Mucosa of rectum (tissue), 2 donors: ENCODE data around the gene MEGF11.
"Not testable (repeated sequence)": the region's sequence is repeated elsewhere in the genome, so short reads cannot be mapped to it uniquely, and the experiment has no call there.

Source experiments
- H3K27ac ChIP-seq, 2 donors: one replicate each; pipeline ENCODE4 v1.7.0; 2013; ENCODE audit warnings: inconsistent platforms in 2 of 2, low read depth in 2 of 2, low read length in 2 of 2
- H3K27me3 ChIP-seq, 2 donors: one replicate each; pipeline ENCODE4 v1.7.0; 2013; ENCODE audit warnings: low read length in 2 of 2; ENCODE audit not compliant: control insufficient read depth in 2 of 2, insufficient read depth in 2 of 2
- H3K36me3 ChIP-seq, 2 donors: one replicate each; pipeline ENCODE4 v1.7.0; 2013; ENCODE audit warnings: low read length in 2 of 2; ENCODE audit not compliant: control insufficient read depth in 2 of 2, insufficient read depth in 2 of 2
- H3K4me1 ChIP-seq, 2 donors: one replicate each; pipeline ENCODE4 v1.7.0; 2013; ENCODE audit warnings: low read length in 2 of 2, mild to moderate bottlenecking in 1 of 2; ENCODE audit not compliant: control insufficient read depth in 2 of 2, insufficient read depth in 2 of 2
- H3K4me3 ChIP-seq, 2 donors: one replicate each; pipeline ENCODE4 v1.7.0; 2013; ENCODE audit warnings: low read length in 2 of 2
- H3K9ac ChIP-seq, 2 donors: one replicate each; pipeline ENCODE4 v1.7.0; 2013; ENCODE audit warnings: low read length in 2 of 2, low read depth in 1 of 2, mild to moderate bottlenecking in 1 of 2
- H3K9me3 ChIP-seq, 2 donors: one replicate each; pipeline ENCODE4 v1.7.0; 2013; ENCODE audit warnings: low read length in 2 of 2; ENCODE audit not compliant: control insufficient read depth in 2 of 2
- donor health status: healthy.
- donor health status: Normal muscosa, but diverticular disease.

The MEGF11 gene

GRCh38 chr15:66006986-66007385 is 246.6 kb downstream of the MEGF11 start:
- Histone ChIP-seq H3K4me1 (peaks cover 0 to 3% of the 10 kb centered on the region in 2 donors), H3K9ac (no peak overlapping the region), H3K27ac (no peak overlapping the region), H3K27me3 (no peaks in the 10 kb centered on the region), H3K9me3 (no peaks in the 10 kb centered on the region), H3K4me3 (no peak overlapping the region), H3K36me3 (no peaks in the 10 kb centered on the region)

- H3K9ac ChIP-seq, result no peak overlapping the region
- no peaks in the 10 kb centered on the region for H3K27me3 ChIP-seq
- H3K4me3 ChIP-seq, result no peak overlapping the region
- H3K4me1 ChIP-seq, result peaks cover 0 to 3% of the 10 kb centered on the region in 2 donors
- no peaks in the 10 kb centered on the region for H3K36me3 ChIP-seq
- H3K9me3 ChIP-seq, result no peaks in the 10 kb centered on the region
- no peak overlapping the region for H3K27ac ChIP-seq
Measured at GRCh38 chr15:66004618-66005262, 248.8 kb downstream of the MEGF11 start.

GRCh38 chr15:66003129-66003528 is 250.4 kb downstream of the MEGF11 start:
- H3K4me3 ChIP-seq, H3K27me3 ChIP-seq, H3K9me3 ChIP-seq, H3K9ac ChIP-seq, H3K27ac ChIP-seq, H3K36me3 ChIP-seq, H3K4me1 ChIP-seq: not testable (repeated sequence)

GRCh38 chr15:66001717-66002426 is 251.7 kb downstream of the MEGF11 start:
- Histone ChIP-seq H3K27me3 (no peaks in the 10 kb centered on the region), H3K9ac (no peak overlapping the region)

GRCh38 chr15:66001042-66001441 is 252.5 kb downstream of the MEGF11 start:
- H3K9me3 ChIP-seq, result no peaks in the 10 kb centered on the region
- no peaks in the 10 kb centered on the region for H3K4me1 ChIP-seq
- H3K9ac ChIP-seq, result no peak overlapping the region
- H3K36me3 ChIP-seq, result no peaks in the 10 kb centered on the region
- no peak overlapping the region for H3K4me3 ChIP-seq
- no peak overlapping the region for H3K27ac ChIP-seq
- H3K27me3 ChIP-seq, result no peaks in the 10 kb centered on the region

More at GRCh38 chr15:66001717-66002426, 251.7 kb downstream of the MEGF11 start:
- Histone ChIP-seq H3K9me3 (no peaks in the 10 kb centered on the region), H3K4me3 (no peak overlapping the region), H3K36me3 (no peaks in the 10 kb centered on the region), H3K4me1 (no peaks in the 10 kb centered on the region), H3K27ac (no peak overlapping the region)

GRCh38 chr15:65998486-65998885 is 255.1 kb downstream of the MEGF11 start:
- Histone ChIP-seq H3K27ac (no peak overlapping the region), H3K27me3 (peaks cover 0 to 3% of the 10 kb centered on the region in 2 donors), H3K36me3 (no peaks in the 10 kb centered on the region), H3K9me3 (no peaks in the 10 kb centered on the region), H3K9ac (no peak overlapping the region), H3K4me1 (no peaks in the 10 kb centered on the region), H3K4me3 (no peak overlapping the region)

GRCh38 chr15:65996901-65997300 is 256.6 kb downstream of the MEGF11 start:
- Histone ChIP-seq H3K9ac (no peak overlapping the region), H3K9me3 (no peaks in the 10 kb centered on the region), H3K36me3 (no peaks in the 10 kb centered on the region), H3K27me3 (peaks cover 0 to 5% of the 10 kb centered on the region in 2 donors), H3K27ac (no peak overlapping the region), H3K4me3 (no peak overlapping the region), H3K4me1 (no peaks in the 10 kb centered on the region)

GRCh38 chr15:65994832-65995231 is 258.7 kb downstream of the MEGF11 start:
- H3K4me1 ChIP-seq, result no peaks in the 10 kb centered on the region
- H3K9me3 ChIP-seq, result no peaks in the 10 kb centered on the region
- H3K9ac ChIP-seq, result no peak overlapping the region
- peaks cover 0 to 5% of the 10 kb centered on the region in 2 donors for H3K27me3 ChIP-seq
- H3K27ac ChIP-seq, result no peak overlapping the region
- no peaks in the 10 kb centered on the region for H3K36me3 ChIP-seq
- H3K4me3 ChIP-seq, result no peak overlapping the region

GRCh38 chr15:65993762-65994161 is 259.8 kb downstream of the MEGF11 start:
- H3K9ac ChIP-seq, result no peak overlapping the region
- H3K27me3 ChIP-seq, result peaks cover 0 to 5% of the 10 kb centered on the region in 2 donors
- H3K27ac ChIP-seq, result no peak overlapping the region
- H3K4me1 ChIP-seq, result no peaks in the 10 kb centered on the region
- no peaks in the 10 kb centered on the region for H3K36me3 ChIP-seq
- no peak overlapping the region for H3K4me3 ChIP-seq
- H3K9me3 ChIP-seq, result no peaks in the 10 kb centered on the region

- Histone ChIP-seq H3K4me3 (no peak overlapping the region), H3K27me3 (peaks cover 0 to 5% of the 10 kb centered on the region in 2 donors), H3K4me1 (no peaks in the 10 kb centered on the region), H3K36me3 (no peaks in the 10 kb centered on the region), H3K9me3 (no peaks in the 10 kb centered on the region), H3K9ac (no peak overlapping the region), H3K27ac (no peak overlapping the region)
Measured at GRCh38 chr15:65993236-65993635, 260.3 kb downstream of the MEGF11 start.
